Amygdala (tissue), 56 donors: ENCODE measurements around the gene TM4SF5.
A peak's percentile ranks its signal among the peaks of the same experiment; 100 is the strongest.

Experiments
- DNase-seq, 56 donors: peaks; one replicate each; lab custom pipeline; 2025; lab: John Stamatoyannopoulos, UW

The TM4SF5 gene, protein sequence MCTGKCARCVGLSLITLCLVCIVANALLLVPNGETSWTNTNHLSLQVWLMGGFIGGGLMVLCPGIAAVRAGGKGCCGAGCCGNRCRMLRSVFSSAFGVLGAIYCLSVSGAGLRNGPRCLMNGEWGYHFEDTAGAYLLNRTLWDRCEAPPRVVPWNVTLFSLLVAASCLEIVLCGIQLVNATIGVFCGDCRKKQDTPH

DNA sequence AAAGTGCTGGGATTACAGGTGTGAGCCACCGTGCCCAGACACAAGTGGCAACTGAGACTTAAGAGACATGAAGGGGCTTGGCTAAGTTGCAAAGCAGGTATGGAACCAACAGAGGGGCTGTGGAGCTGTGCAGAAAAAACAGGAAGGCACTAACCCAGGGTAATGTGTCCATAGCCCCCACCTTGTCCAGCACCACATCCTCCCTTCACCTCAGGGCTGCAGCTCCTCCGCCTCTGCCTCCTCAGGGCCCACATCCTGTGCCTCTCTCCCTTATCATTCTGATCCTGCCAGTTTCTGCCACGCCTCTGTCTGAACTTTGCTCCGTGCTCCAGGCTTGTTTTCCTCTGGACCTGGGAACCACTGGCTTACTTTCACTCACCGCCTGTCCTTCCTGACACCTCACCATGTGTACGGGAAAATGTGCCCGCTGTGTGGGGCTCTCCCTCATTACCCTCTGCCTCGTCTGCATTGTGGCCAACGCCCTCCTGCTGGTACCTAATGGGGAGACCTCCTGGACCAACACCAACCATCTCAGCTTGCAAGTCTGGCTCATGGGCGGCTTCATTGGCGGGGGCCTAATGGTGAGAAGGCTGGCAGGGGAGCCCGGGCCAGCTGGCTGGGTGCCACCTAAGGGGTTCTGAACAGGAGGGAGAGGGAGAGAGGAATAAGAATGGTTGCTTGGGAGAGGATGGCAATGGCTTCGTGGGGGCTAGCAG lies at the start of gene TM4SF5:
Gene TM4SF5, plus strand, starts transcription at position 368 of the 716 bp plus-strand sequence. Its CDS starts 37 bp downstream, at position 405.
- no peak for DNase-seq

DNA sequence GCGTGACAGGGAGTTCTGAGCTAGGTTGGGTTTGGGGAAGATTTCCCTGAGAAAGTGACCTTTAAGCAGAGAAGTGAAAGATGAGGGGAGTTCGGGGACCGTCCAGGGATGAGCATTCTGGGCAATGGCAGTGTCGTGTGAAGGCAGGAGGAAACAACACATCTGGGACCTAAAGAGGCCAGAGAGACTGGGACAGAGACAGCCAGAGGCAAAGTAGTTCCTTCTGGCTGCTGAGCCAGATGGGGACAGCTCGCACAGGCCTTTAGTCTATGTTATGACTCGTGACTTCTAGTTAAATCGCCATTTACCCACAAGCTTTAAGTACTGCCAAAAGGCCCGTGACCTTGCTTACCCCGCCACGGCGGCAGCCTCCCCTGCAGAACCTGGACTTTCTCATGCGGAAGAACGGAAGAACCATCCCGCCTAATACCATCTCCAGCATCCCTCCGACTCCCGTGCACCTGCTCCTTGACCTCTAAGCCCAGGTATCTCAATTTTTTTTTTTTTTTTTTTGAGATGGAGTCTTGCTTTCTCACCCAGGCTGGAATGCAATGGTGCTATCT lies 48.9 kb upstream of the TM4SF5 start:
- DNase-seq = no peak

DNA sequence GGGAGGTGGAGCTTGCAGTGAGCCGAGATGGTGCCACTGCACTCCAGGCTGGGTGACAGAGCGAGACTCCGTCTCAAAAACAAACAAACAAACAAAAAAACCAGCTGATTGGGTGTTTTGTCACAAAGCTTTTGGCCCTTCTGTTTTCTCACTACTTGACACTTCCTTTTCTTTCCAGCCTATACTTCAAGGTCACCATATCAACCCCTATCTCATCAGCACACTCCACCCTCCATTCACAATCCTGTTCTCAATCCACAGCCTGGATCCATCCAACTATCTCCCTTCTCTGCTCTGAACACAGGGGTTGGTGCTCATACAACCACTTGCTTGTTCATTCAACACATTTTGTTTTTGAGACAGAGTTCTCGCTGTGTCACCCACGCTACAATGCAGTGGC lies 47.0 kb upstream of the TM4SF5 start:
- DNase-seq = no peak

DNA sequence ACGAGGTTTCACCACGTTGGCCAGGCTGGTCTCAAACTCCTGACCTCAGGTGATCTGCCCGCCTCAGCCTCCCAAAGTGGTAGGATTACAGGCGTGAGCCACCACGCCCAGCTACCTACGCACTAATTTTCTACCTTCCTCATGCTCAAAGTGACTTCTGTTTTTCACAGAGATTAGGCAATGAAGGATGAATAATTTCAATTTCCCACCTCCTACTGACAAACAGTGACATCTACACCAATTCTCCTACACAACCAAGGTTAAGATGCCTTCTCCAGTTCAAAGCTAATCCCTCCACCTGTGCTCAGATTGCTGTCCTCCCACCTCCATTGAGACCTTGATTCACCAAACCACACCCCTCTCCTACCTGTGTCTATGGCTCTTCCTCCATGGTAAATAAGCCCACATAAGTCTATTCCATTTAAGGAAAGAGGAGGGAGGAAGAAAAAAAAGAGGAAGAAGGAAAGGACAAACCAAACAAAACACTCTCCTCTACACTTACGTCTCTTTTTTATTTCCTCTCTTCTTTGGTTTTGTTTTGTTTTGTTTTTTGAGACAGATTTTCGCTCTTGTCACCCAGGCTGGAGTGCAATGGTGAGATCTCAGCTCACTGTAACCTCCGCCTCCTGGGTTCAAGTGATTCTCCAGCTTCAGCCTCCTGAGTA lies 45.9 kb upstream of the TM4SF5 start:
- DNase-seq = no peak

DNA sequence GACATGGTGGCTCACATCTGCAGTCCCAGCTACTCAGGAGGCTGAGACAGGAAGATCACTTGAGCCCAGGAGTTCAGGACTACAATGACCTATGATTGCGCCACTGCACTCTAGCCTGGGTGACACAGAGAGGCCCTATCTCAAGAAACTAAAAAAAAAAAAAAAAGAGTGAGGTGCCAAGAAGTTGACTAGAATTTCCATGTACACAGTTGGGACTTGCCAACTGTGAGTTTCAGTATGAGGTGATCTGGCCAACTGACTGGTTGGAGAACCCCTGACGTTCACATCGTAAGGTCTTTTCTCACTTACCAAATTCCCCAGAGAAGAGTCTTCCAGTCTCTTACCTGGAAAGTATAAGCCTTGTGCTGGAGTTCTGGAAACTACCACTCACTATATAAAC lies 43.6 kb upstream of the TM4SF5 start:
- DNase-seq = no peak

DNA sequence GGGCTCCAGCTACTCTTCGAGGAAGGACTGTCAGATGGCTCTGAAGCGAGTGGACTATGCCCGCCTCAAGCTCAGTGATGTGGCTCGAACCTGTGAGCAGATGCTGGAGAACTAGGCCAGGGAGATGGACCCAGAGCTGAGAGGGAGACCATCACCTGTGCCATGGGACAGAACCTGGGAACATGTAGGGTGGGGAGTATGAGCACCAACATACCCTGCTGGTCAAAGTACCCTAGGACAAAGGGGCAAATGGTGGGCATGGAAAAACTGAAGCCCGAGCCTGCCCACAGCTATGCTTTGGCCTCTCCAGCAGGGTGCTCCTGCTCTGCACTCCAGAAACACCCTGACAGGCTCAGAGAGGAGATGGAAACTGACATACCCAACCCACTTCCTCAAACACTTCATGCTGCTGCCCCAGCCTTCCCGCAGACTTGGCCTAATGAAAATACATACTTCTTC lies 38.6 kb upstream of the TM4SF5 start:
- peak in 4 of 56 donors; percentile 9 to 36 (median 28) for DNase-seq

DNA sequence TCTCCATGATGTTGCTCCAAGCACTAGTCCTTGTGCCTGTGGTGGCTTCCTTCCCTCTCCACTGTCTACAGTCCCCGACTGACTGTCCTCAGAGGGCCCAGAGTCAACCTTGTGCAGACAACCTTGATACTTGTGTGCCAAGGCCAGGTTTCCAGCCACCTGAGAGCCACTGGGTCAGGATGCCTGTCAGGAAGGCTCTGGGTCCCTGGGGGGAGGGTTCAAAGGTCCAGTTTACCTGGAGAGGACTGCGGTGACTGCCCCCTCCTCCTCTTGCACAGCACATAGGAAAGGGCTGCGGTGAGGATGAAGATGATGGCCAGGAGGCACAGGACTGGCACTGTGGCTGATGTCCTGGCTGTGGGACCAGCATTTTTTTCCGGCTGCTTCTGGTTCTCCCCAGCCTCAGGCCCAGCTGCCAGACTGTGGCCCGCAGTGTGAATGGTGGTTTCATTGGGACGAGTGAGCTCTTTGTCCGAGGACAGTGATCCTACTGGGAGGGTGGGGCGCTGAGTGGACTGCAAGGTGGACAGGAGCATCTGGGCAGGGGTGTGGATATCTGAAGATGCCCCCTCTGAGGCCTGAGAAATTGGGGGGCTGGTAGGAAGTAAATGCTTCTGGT lies 36.7 kb upstream of the TM4SF5 start:
- no peak for DNase-seq

DNA sequence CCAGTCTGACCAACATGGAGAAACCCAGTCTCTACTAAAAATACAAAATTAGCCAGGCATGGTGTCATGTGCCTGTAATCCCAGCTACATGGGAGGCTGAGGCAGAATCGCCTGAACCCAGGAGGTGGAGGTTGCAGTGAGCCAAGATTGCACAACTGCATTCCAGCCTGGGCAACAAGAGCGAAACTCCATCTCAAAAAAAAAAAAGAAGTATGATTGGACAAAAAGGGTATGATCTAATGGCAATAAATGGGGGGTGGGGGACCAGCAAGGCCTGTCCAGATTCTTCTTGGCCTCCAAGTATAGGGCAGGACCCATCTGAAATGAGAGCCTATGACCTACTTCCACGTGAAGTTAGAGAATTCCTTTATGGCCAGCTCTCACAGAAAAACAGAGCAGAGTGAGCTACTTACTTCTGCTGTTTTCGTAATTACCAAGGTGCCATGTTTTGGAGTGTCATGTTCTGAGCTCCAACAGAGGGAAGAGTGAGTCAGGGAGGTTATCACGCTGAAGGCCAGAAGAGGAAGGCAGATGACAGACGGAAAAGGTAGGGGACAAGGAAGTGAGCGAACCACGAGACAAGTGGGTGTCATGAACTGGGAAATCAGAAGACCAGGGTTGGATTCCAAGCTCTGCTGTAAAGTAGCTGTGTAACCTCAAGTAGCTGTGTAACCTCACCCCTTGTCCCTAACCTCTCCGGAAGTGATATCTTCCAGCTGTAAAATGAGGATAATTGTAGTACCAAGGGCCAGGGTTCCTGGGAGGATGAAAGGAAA lies 35.6 kb upstream of the TM4SF5 start:
- DNase-seq = peak in 7 of 56 donors; percentile 14 to 50 (median 20)

DNA sequence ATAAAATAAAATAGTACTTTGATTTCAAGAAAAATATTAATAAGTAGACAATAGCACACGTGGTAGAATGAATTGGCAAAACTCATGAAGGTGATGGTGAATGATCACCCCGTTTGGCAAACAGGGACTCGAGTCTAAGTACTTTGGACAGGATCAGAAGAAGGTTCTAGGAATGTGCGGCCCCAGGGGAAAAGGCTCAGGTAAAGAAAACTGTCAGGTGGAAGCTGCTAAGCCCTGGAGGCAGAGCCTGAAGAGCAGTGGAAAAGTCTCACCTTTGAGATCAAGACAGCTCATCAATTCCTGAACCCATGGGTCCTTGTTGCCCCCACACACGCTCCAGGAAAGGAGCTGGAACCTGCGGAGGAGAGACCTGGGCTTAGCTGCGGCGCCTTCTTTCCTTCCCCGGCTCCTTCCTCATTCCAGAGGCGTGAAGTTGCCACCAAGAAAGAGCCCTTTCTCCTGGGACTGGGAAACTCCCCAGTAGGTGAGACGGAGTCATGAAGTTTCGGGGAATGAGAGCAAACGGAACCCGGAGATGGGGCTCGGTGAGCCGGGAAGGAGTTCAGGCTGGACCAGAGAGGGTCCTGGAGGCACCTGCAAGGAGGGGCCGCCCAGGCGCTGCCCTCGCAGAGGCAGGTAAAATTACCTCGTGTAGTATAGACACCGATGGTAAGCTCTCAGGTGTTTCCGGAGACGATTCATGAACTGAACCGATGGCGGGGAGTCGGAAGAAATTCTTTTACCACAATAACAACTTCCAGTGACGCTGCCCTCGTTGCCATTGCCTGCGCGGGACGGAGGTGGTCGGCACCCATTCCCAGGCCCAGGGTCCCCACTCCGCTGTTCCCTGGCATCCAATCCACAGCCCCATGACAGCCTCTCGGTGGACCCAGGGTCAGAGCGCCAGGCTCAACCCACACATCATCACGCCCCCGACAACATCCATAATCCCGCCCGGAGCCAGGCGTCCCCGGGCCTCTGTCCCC lies 33.3 kb upstream of the TM4SF5 start:
- no peak for DNase-seq

DNA sequence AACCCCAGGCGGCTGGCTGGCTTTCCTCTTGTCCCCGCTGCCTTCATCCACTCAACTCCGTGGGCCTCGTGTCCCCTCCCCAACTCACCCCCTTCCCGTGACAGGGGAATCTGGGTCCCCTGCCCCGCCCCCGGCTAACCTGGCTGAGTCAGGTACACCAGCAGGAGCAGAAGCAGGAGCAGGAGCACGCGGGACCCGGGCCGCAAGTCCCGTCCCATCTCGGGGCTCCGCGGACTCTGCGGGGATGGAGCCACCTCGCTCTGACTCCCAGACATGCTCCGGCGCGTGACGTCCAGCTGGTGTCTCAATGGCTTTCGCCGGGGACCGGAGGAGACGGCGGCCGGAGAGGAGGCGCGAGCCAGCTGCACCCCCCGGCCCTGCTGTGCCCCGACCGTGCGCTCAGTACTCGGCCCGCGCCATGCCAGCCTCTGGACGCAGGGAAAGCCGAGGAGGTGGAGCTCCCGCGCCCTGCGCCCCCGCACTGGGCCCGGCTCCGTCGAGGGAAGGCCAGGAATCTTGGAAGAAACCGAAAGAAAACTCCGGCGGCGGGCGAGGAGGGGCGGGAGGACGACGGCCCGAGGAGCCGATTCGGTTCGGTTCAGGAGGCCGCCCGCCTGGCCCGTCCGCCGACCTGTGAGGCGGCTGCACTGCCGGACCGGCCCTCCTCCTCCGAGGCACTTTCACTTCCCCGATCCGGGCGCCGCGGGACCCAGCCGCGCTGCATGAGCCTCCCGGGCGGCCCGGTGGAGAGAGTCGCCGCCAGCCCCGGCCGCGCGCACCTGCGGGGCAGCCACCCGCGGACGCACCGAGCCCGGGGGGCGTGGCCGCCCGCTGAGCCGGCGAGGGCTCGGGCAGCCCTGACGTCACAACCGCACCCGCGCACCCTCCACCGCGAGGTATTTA lies 32.3 kb upstream of the TM4SF5 start, which contains the start of the genes CXCL16 and ZMYND15:
Gene CXCL16, minus strand, starts transcription at position 807 of the 903 bp plus-strand sequence. Its CDS starts 589 bp downstream, at position 218.
Gene ZMYND15, plus strand, starts transcription at position 712 of the 903 bp plus-strand sequence. CDS start 716 bp downstream, outside the sequence.
- peak in 8 of 56 donors; percentile 19 to 62 (median 36) for DNase-seq

DNA sequence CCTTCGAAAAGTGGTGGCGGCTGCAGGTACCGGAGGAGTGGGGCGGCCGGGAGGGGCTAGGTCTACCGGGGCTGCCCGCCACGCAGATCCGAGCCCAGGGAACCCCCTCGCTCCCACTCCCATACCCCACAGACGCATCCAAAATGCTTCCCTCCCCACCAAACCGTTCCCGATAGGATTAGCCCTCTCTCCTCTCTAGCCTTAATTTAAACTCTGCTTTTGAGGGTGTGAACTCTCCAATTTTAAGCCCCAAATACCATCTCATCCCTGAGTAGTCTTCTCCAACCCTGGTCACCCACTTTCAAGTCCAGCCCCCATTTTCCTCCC lies 31.7 kb upstream of the TM4SF5 start:
- no peak for DNase-seq

DNA sequence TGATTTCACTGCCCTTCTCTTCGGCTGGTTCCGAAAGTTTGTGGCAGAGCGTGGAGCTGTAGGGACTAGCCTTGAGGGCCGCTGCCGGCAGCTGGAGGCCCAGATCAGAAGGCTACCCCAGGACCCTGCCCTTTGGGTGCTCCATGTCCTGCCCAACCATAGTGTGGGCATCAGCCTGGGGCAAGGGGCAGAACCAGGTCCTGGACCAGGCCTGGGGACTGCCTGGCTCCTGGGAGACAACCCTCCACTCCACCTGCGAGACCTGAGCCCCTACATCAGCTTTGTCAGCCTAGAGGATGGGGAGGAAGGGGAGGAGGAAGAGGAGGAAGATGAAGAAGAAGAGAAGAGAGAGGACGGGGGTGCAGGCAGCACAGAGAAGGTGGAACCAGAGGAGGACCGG lies 31.1 kb upstream of the TM4SF5 start:
- no peak for DNase-seq

DNA sequence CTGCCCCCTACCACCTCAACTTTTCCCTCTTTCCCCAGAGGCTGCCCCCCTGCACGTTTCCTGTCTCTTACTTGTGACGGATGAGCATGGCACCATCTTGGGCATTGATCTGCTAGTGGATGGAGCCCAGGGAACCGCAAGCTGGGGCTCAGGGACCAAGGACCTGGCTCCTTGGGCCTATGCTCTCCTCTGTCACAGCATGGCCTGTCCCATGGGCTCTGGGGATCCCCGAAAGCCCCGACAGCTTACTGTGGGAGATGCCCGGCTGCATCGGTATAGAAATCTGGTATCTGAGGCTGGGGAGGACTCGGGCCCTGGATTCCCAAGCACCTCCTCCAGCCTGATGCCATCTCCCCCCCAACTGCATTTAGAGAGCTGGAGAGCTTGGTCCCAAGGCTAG lies 30.1 kb upstream of the TM4SF5 start:
- DNase-seq = no peak

DNA sequence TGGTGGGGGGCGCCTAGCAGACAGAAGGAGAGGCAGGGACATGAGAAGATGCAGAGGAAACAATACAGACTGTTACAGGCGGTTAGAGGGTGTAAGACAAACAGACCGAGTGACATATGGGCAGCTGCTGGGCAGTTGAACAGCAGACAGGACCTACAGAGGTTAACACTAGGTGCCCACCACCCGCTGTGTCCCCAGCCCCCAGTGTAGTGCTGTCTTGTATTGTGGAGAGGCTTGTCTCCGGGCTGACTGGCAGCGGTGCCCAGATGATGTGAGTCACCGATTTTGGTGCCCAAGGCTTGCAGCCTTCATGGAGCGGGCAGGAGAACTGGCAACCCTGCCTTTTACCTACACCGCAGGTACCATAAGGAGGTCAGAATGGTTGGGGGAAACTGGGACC lies 29.6 kb upstream of the TM4SF5 start:
- no peak for DNase-seq

DNA sequence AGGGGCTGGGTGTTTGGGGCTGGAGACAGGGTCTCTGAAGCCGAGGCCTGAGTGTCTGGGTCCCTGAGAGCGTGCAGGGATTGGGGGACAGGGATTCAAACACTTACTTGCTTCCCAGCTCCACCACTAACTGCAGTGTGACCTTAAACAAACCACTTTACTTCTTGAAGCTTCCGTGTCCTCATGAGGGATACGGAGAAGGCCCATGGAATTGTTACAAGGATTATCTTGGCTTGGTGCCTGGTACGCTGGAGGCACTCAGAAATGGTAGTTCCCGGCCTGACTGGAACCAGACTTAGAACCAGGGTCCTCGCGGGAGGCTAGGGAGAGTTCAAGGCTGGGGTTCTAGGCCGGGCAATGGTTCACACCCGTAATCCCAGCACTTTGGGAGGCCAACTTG lies 29.1 kb upstream of the TM4SF5 start:
- no peak for DNase-seq

DNA sequence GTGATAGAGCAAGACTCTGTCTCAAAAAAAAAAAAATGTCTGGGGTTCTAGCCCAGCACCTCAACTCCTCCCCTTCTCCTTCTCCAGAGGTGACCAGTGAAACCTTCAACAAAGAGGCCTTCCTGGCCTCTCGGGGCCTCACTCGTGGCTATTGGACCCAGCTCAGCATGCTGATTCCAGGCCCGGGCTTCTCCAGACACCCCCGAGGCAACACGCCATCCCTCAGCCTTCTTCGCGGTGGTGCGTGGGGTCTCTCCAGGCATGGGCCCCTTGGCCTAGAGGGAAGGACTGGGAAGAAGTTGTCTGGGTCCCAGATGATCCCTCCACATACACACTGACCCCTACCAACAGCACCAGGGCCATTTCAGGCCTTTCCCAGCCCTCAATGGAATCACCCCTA lies 28.5 kb upstream of the TM4SF5 start:
- no peak for DNase-seq

DNA sequence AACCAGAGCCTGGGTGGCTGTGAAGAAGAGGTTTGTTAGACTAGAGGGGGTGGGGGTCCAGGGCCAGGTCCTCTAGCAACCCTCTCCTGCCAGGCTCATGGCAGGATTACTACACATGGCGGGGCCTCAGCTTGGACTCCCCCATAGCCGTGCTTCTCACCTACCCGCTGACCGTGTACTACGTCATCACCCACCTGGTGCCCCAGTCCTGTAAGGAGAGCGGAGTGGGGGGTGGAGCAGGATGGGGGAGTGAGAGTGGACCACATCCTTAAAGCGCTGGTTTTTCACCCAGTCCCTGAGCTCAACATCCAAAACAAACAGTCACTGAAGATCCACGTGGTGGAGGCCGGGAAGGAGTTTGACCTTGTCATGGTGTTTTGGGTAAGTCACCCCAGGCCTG lies 27.8 kb upstream of the TM4SF5 start:
- DNase-seq = no peak
